GM23338 (cell line): ENCODE measurements around the gene WASF2.
"Not testable (repeated sequence)": the region's sequence is repeated elsewhere in the genome, so short reads cannot be mapped to it uniquely, and the experiment has no call there.

Experiments
- CTCF ChIP-seq, 2 experiments: fragments of 200-600 bp in 1 of 2; sonication (generic) in 1 of 2; conservative IDR thresholded peaks; 2 replicates each; pipeline versions ENCODE4 v1.5.1 to v1.6.1; 2016 to 2017; ENCODE audit warnings: antibody characterized with exemption in 2 of 2, low read depth in 2 of 2, mild to moderate bottlenecking in 2 of 2, moderate library complexity in 1 of 2
- EZH2 ChIP-seq: fragments of 200-600 bp; sonication (generic); IDR thresholded peaks from one replicate; pipeline ENCODE4 v1.8.0; 2017; ENCODE audit warnings: antibody characterized with exemption, mild to moderate bottlenecking, low read depth; ENCODE audit not compliant: unreplicated experiment
- EZH2phosphoT487 ChIP-seq: fragments of 200-600 bp; sonication (generic); IDR thresholded peaks from one replicate; pipeline ENCODE4 v1.8.1; 2018; ENCODE audit warnings: antibody characterized with exemption; ENCODE audit not compliant: unreplicated experiment
- NANOG ChIP-seq: IDR thresholded peaks from 2 replicates; pipeline ENCODE4 v1.6.1; 2016; ENCODE audit warnings: antibody characterized with exemption, borderline replicate concordance
- POLR2AphosphoS5 ChIP-seq: IDR thresholded peaks from 2 replicates; pipeline ENCODE4 v1.6.1; 2016; ENCODE audit warnings: antibody characterized with exemption, low read depth
- REST ChIP-seq: IDR thresholded peaks from one replicate; pipeline ENCODE4 v1.6.1; 2018; ENCODE audit warnings: antibody characterized with exemption; ENCODE audit not compliant: unreplicated experiment
- ZNF331 ChIP-seq: fragments of 250-450 bp; sonication (Bioruptor Pico); IDR thresholded peaks from 2 replicates; pipeline ENCODE4 v1.5.0; 2020; ENCODE audit warnings: low read depth, mild to moderate bottlenecking, moderate library complexity

- TF ChIP-seq CTCF (conservative IDR thresholded peaks at IDR 0.05; ENCODE audit: low read depth in 2 of 2); POLR2AphosphoS5; EZH2; REST; ZNF331; NANOG; EZH2phosphoT487: not testable (repeated sequence)
Measured at GRCh38 chr1:27406791-27407190, 83.2 kb downstream of the WASF2 start.
